Measurements from ENCODE around the gene FAU. TPM values are rescaled to one million over a fixed set of nuclear protein-coding genes. Genes with fewer than 3 reads are reported as not detected.

FAU gene
- total RNA-seq, 2 donors from 2014 or later = 365 to 553 TPM

- H3K4me1 ChIP-seq (ENCODE audit: control insufficient read depth in 1 of 2, low read depth in 2 of 2) = peaks cover 6 to 11% of the 10 kb centered on the region in 2 donors
- TF ChIP-seq CTCF (IDR thresholded peaks at IDR 0.05) = no peak
- DNase-seq (ENCODE audit: low spot score) (no peak), ATAC-seq (ENCODE audit: insufficient number of reproducible peaks, low FRiP score, low read depth) (no peak)
- H3K9me3 ChIP-seq = no peaks in the 10 kb centered on the region
- H3K27ac ChIP-seq = no peak overlapping the region
- no peaks in the 10 kb centered on the region for H3K27me3 ChIP-seq (replicated peaks; ENCODE audit: insufficient read depth)
- H3K4me3 ChIP-seq = no peak overlapping the region
- H3K36me3 ChIP-seq = no peaks in the 10 kb centered on the region
Observed at GRCh38 chr11:65148657-65149056, 26.7 kb upstream of the FAU start.

- Histone ChIP-seq H3K36me3 (no peaks in the 10 kb centered on the region), H3K27me3 (replicated peaks; ENCODE audit: insufficient read depth) (no peaks in the 10 kb centered on the region), H3K27ac (no peak overlapping the region), H3K4me1 (ENCODE audit: control insufficient read depth in 1 of 2, low read depth in 2 of 2) (peaks cover 6 to 11% of the 10 kb centered on the region in 2 donors), H3K9me3 (no peaks in the 10 kb centered on the region), H3K4me3 (no peak overlapping the region)
- ATAC-seq (ENCODE audit: insufficient number of reproducible peaks, low FRiP score, low read depth) = no peak
- DNase-seq (ENCODE audit: low spot score) = no peak
- no peak for TF ChIP-seq CTCF (IDR thresholded peaks at IDR 0.05)
Observed at GRCh38 chr11:65147352-65148075, 25.6 kb upstream of the FAU start.

GRCh38 chr11:65141896-65142494 is 20.1 kb upstream of the FAU start:
- DNase-seq (ENCODE audit: low spot score) (no peak), ATAC-seq (ENCODE audit: insufficient number of reproducible peaks, low FRiP score, low read depth) (no peak)
- no peak overlapping the region for H3K27ac ChIP-seq

GRCh38 chr11:65136515-65137096 is 14.7 kb upstream of the FAU start:
- peaks cover 15 to 31% of the 10 kb centered on the region in 2 donors for H3K4me1 ChIP-seq (ENCODE audit: control insufficient read depth in 1 of 2, low read depth in 2 of 2)
- H3K9me3 ChIP-seq = no peaks in the 10 kb centered on the region
- no peak overlapping the region for H3K4me3 ChIP-seq
- H3K27me3 ChIP-seq (replicated peaks; ENCODE audit: insufficient read depth) = no peaks in the 10 kb centered on the region
- no peak for TF ChIP-seq CTCF (IDR thresholded peaks at IDR 0.05)
- no peak for DNase-seq (ENCODE audit: low spot score)
- ATAC-seq (ENCODE audit: insufficient number of reproducible peaks, low FRiP score, low read depth) = no peak
- H3K27ac ChIP-seq = no peak overlapping the region
- peaks cover 8% of the 10 kb centered on the region for H3K36me3 ChIP-seq

More at GRCh38 chr11:65141896-65142494, 20.1 kb upstream of the FAU start:
- Histone ChIP-seq H3K4me1 (ENCODE audit: control insufficient read depth in 1 of 2, low read depth in 2 of 2) (no peaks in the 10 kb centered on the region), H3K27me3 (replicated peaks; ENCODE audit: insufficient read depth) (no peaks in the 10 kb centered on the region), H3K36me3 (no peaks in the 10 kb centered on the region), H3K4me3 (no peak overlapping the region), H3K9me3 (no peaks in the 10 kb centered on the region)
- no peak for TF ChIP-seq CTCF (IDR thresholded peaks at IDR 0.05)

GRCh38 chr11:65135633-65136145 is 13.8 kb upstream of the FAU start:
- no peak for ATAC-seq (ENCODE audit: insufficient number of reproducible peaks, low FRiP score, low read depth)
- H3K4me3 ChIP-seq = peak overlapping the region; percentile 81
- no peaks in the 10 kb centered on the region for H3K27me3 ChIP-seq (replicated peaks; ENCODE audit: insufficient read depth)
- DNase-seq (ENCODE audit: low spot score) = no peak
- TF ChIP-seq CTCF (IDR thresholded peaks at IDR 0.05) = no peak
- H3K9me3 ChIP-seq = no peaks in the 10 kb centered on the region
- H3K36me3 ChIP-seq = peaks cover 17% of the 10 kb centered on the region
- peaks cover 15 to 31% of the 10 kb centered on the region in 2 donors for H3K4me1 ChIP-seq (ENCODE audit: control insufficient read depth in 1 of 2, low read depth in 2 of 2)
- H3K27ac ChIP-seq = peak overlapping the region; percentile 94 to 100
